ENCODE results near the gene POLG2.

POLG2 gene

GRCh38 chr17:64428406-64428805 is 68.4 kb downstream of the POLG2 start:
- no peak overlapping the region for H3K9ac ChIP-seq
- H3K4me1 ChIP-seq = no peaks in the 10 kb centered on the region
- no peak overlapping the region for H3K27ac ChIP-seq
- TF ChIP-seq Cebpa-rat (IDR thresholded peaks at IDR 0.05) = no peak
- H3K36me3 ChIP-seq = no peaks in the 10 kb centered on the region
- H3K4me3 ChIP-seq = no peak overlapping the region
- no peaks in the 10 kb centered on the region for H4K20me1 ChIP-seq
- no peak overlapping the region for H3K4me2 ChIP-seq
- peaks cover 2% of the 10 kb centered on the region; the same call in 1 of the 2 replicates for H3K9me3 ChIP-seq
- no peaks in the 10 kb centered on the region for H3K27me3 ChIP-seq
